MCF 10A (cell line): ENCODE measurements around the gene H6PD. TPM values are rescaled to one million over a fixed set of nuclear protein-coding genes. Genes with fewer than 3 reads are reported as not detected.

Source experiments
- BruUV-seq: library from RNA; stranded (reverse); fragments of 400-500 nt; replicated peaks from 2 replicates; lab custom pipeline; 2021; lab: Mats Ljungman, UMichigan
- CTCF ChIA-PET: fragments of 300-600 bp; sonication (Branson Sonifier 250); formaldehyde crosslinking; extraction: SDS; loops from one replicate; lab custom pipeline; 2021; ENCODE audit warnings: antibody characterized with exemption, inconsistent platforms; lab: Yijun Ruan, JAX
- POLR2A ChIA-PET: fragments of 300-600, 350-650 bp; sonication (Branson Sonifier 250); formaldehyde crosslinking; extraction: SDS; loops from one replicate; lab custom pipeline; 2020; ENCODE audit warnings: antibody characterized with exemption, inconsistent platforms; lab: Yijun Ruan, JAX
- DNase-seq: peaks from one replicate; pipeline ENCODE4 v3.0.0-alpha.2; 2018; ENCODE audit not compliant: unreplicated experiment
- H3K27ac Mint-ChIP-seq: one replicate; pipeline ENCODE4 v1.8.0; 2022; ENCODE audit warnings: mild to moderate bottlenecking, low read depth, mixed read lengths; ENCODE audit not compliant: unreplicated experiment
- H3K27me3 Mint-ChIP-seq: one replicate; pipeline ENCODE4 v1.8.0; 2022; ENCODE audit warnings: mixed read lengths; ENCODE audit not compliant: insufficient read depth, unreplicated experiment
- H3K36me3 Mint-ChIP-seq: one replicate; pipeline ENCODE4 v1.8.0; 2022; ENCODE audit warnings: mild to moderate bottlenecking, moderate library complexity, mixed read lengths; ENCODE audit not compliant: insufficient read depth, unreplicated experiment
- H3K4me1 Mint-ChIP-seq: one replicate; pipeline ENCODE4 v1.8.0; 2022; ENCODE audit warnings: mixed read lengths; ENCODE audit not compliant: insufficient read depth, unreplicated experiment
- H3K4me3 Mint-ChIP-seq: one replicate; pipeline ENCODE4 v1.8.0; 2022; ENCODE audit warnings: mild to moderate bottlenecking, moderate library complexity, mixed read lengths; ENCODE audit not compliant: unreplicated experiment
- H3K9me3 Mint-ChIP-seq: one replicate; pipeline ENCODE4 v1.8.0; 2022; ENCODE audit warnings: mixed read lengths; ENCODE audit not compliant: unreplicated experiment
- intact Hi-C: fragments of 100-400 bp; cut with micrococcal nuclease; formaldehyde crosslinking; loops from 2 replicates; pipeline ENCODE4 v1.14.1; 2022
- total RNA-seq: library from RNA; stranded (reverse); gene quantifications from 2 replicates; pipeline ENCODE4 v1.2.3, GENCODE V29; 2022
- TF ChIP-seq, protein P1 (sequence below): fragments of 200-600 bp; IDR thresholded peaks from one replicate; pipeline ENCODE4 v1.8.0; 2022; ENCODE audit warnings: antibody characterized with exemption, mild to moderate bottlenecking; ENCODE audit not compliant: unreplicated experiment

The H6PD gene
- total RNA-seq, 1 experiment from 2014 or later: 23.6 TPM

DNA sequence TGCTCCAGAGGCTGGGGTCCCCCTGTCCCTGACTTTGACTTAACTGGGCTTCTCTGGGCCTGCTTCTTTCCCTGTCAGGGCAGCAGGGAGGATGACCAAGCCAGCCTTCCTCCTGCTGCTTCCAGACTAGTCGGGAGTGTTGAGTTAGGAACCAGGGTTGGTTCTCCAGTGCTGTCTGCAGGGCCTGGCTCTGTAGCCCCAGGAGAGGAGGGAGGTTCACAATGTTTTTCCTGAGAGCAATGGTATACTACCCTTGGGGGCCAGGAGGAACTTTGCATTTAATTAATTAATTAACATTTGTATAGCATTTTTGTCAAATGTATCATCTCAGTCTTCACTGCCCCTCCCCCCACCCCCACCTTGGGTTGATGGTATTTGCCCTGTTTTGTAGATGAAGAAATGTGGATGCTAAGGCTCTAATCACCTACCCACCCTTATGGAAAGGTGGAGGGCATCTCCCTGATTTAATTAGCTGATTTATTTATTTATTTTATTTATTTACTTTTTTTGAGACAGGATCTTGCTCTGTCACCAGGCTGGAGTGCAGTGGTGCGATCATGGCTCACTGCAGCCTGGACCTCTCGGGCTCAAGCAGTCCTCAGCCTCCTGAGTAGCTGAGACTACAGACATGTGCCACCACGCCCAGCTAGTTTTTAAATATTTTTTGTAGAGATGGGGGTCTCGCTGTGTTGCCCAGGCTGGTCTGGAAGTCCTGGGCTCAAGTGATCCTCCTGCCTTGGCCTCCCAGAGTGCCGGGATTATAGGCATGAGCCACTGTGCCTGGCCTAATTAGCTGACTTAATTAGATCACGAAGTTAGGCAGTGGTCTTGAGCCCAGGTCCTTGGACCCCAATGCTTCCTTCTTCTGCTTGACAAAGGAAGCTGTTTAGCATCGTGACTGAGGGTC lies 6.6 kb downstream of the H6PD start:
- peaks cover 34% of the 10 kb centered on the region for H3K4me1 Mint-ChIP-seq
- peaks cover 14% of the 10 kb centered on the region for H3K36me3 Mint-ChIP-seq
- ChIA-PET CTCF (interaction anchor here (0.6 to 1.6 kb wide), 2 partner anchors 9 to 312 kb away, joined by 3 to 4 read pairs; no protein-coding TSS in a partner anchor), POLR2A (interaction anchor here (0.7 kb wide), 1 partner anchor 39 kb away, joined by 3 read pairs; no protein-coding TSS in a partner anchor)
- TF ChIP-seq, protein P1, sequence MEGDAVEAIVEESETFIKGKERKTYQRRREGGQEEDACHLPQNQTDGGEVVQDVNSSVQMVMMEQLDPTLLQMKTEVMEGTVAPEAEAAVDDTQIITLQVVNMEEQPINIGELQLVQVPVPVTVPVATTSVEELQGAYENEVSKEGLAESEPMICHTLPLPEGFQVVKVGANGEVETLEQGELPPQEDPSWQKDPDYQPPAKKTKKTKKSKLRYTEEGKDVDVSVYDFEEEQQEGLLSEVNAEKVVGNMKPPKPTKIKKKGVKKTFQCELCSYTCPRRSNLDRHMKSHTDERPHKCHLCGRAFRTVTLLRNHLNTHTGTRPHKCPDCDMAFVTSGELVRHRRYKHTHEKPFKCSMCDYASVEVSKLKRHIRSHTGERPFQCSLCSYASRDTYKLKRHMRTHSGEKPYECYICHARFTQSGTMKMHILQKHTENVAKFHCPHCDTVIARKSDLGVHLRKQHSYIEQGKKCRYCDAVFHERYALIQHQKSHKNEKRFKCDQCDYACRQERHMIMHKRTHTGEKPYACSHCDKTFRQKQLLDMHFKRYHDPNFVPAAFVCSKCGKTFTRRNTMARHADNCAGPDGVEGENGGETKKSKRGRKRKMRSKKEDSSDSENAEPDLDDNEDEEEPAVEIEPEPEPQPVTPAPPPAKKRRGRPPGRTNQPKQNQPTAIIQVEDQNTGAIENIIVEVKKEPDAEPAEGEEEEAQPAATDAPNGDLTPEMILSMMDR: no peak
- intact Hi-C loops: no loop called here
- BruUV-seq: no TSS peak
- no peak overlapping the region for H3K27ac Mint-ChIP-seq
- H3K4me3 Mint-ChIP-seq: no peak overlapping the region
- H3K9me3 Mint-ChIP-seq: no peaks in the 10 kb centered on the region
- H3K27me3 Mint-ChIP-seq: no peaks in the 10 kb centered on the region
- no peak for DNase-seq

DNA sequence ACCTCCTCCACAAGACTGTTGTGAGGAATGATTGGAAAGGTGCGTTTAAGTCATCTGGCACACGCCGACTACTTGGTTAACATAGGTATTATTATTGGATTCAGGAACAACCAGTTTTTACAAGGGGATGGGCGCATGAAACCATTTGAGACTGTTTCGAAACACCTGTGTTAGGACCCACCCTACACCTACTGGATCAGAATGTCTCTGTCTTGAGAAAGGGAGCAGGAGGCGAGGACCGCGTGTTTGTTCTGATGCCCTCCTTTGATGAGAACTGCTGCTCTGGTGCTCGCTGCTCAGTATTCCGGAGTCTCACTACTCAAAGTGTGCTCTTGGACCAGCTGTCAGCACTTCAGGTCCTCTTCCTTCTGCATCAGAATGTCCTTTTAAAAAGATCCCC lies 7.3 kb downstream of the H6PD start:
- Mint-ChIP-seq H3K9me3 (no peaks in the 10 kb centered on the region), H3K4me1 (peaks cover 34% of the 10 kb centered on the region), H3K27me3 (no peaks in the 10 kb centered on the region), H3K27ac (peak overlapping the region; percentile 79), H3K36me3 (peaks cover 14% of the 10 kb centered on the region), H3K4me3 (no peak overlapping the region)
- TF ChIP-seq, protein P1: no peak
- DNase-seq: no peak
- intact Hi-C loops: no loop called here
- CTCF ChIA-PET: interaction anchor here (0.6 to 1.6 kb wide), 4 partner anchors 8 to 311 kb away, joined by 3 to 4 read pairs (median 3); no protein-coding TSS in a partner anchor
- POLR2A ChIA-PET: no interaction called here
- BruUV-seq: no TSS peak

DNA sequence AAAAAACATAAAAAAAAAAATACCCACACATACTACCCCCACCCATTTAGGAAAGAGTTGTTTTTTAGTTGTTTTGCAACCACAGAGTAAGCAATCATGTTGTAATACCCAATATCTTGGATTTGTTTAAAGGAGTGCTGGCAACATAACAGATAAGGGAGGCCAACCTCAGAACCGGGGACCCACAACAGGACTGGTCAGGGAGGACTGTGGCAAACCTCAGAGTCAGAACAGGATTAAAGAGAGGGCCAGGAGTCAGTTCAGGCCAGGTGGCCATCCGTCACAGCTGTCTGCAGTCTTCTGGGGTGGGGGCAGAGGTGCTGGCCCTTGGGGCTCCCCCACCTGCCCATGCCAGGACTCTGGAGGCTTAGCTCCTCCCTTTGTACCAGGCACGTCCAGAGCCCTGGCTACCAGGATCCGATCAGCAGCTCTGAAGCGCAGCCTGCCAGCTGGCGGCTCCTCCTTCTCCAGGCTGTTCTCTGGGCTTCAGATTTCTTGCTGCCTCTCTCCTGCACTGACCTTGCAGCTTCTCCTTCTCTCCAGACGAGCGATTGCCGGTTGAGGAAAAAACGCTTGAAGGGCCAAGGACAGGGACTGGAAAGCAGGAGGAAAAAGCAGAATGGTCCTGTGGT lies 7.9 kb downstream of the H6PD start:
- Mint-ChIP-seq H3K36me3 (peaks cover 12% of the 10 kb centered on the region), H3K27ac (peak overlapping the region; percentile 79), H3K9me3 (no peaks in the 10 kb centered on the region), H3K4me1 (peaks cover 34% of the 10 kb centered on the region), H3K27me3 (no peaks in the 10 kb centered on the region), H3K4me3 (no peak overlapping the region)
- ChIA-PET CTCF (interaction anchor here (0.6 to 0.9 kb wide), 2 partner anchors 9 to 41 kb away, joined by 3 read pairs; no protein-coding TSS in a partner anchor), POLR2A (interaction anchor here (0.7 kb wide), 1 partner anchor 68 kb away, joined by 3 read pairs; no protein-coding TSS in a partner anchor)
- no TSS peak for BruUV-seq
- TF ChIP-seq, protein P1: no peak
- intact Hi-C loops: no loop called here
- peak; percentile 53 for DNase-seq
